ENCODE results near the gene PTPA. TPM values are rescaled to one million over a fixed set of nuclear protein-coding genes. Genes with fewer than 3 reads are reported as not detected.

PTPA gene
- total RNA-seq, 3 donors from 2014 or later (not counting 1 experiment from before 2014, with no cell fraction given), result 63.2 to 69.4 (median 64.9) TPM

DNA sequence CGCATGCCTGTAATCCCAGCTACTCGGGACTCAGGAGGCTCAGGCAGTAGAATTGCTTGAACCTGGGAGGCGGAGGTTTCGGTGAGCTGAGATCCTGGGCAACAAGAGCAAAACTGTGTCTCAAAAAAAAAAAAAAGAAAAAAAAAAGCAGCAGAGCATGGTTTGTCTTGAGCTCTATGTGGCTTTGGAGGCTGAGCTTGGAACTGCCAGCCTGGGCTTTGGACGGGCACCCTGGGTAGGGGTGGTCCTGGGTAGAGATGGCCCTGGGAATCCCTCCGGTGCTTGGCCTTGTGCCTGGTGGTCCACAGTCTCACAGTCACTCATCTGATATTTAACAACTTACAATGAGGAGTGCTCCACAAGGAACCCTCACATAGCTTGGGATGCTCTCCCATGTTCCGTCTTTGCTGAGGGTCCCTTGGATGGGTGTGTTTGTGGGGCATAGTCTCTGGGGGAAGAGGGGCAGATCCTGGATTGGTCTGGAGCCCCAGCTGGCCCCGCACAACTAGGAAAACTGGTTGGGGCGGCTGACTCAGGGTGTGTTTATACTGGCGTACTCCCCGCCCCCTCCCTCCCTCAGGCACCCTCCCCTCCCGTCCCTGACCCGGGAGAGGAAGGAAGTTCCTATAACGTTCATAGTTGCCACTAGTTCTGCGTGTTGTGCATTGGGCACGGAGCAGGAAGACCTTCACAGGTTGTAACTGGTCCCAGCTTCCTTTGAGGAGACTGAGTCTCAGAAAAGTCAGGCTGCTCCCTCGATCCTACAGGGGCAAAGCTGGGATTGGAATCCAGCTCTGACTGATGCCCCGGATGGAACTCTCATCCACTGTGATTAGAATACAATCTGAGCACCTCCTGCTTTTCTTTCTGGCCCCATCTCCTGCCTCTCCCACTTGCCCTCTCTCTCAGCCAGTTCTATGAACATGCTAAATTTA, 55.7 kb downstream of the PTPA start:
- peaks cover 7% of the 10 kb centered on the region in 2 donors for H3K27me3 Mint-ChIP-seq (ENCODE audit: low read depth in 2 of 2)
- H3K27ac ChIP-seq (ENCODE audit: low read length), result no peak overlapping the region
- H3K36me3 ChIP-seq (ENCODE audit: control insufficient read depth, insufficient read depth, low read length), result no peaks in the 10 kb centered on the region
- no peaks in the 10 kb centered on the region for H3K9me3 Mint-ChIP-seq
- ATAC-seq (peak in 1 of 3 donors; percentile 38), DNase-seq (peak in 1 of 2 donors; percentile 41)
- H3K9me3 ChIP-seq (ENCODE audit: control insufficient read depth, insufficient read depth, low read length), result no peaks in the 10 kb centered on the region
- H3K36me3 Mint-ChIP-seq, result no peaks in the 10 kb centered on the region
- peaks cover 12% of the 10 kb centered on the region for H3K4me1 ChIP-seq (ENCODE audit: control insufficient read depth, insufficient read depth, low read length)
- no peaks in the 10 kb centered on the region for H3K27me3 ChIP-seq (ENCODE audit: control insufficient read depth, insufficient read depth, low read length)
- H3K4me3 Mint-ChIP-seq, result no peak overlapping the region
- H3K4me3 ChIP-seq (ENCODE audit: low read length), result no peak overlapping the region
- TF ChIP-seq, protein P1, sequence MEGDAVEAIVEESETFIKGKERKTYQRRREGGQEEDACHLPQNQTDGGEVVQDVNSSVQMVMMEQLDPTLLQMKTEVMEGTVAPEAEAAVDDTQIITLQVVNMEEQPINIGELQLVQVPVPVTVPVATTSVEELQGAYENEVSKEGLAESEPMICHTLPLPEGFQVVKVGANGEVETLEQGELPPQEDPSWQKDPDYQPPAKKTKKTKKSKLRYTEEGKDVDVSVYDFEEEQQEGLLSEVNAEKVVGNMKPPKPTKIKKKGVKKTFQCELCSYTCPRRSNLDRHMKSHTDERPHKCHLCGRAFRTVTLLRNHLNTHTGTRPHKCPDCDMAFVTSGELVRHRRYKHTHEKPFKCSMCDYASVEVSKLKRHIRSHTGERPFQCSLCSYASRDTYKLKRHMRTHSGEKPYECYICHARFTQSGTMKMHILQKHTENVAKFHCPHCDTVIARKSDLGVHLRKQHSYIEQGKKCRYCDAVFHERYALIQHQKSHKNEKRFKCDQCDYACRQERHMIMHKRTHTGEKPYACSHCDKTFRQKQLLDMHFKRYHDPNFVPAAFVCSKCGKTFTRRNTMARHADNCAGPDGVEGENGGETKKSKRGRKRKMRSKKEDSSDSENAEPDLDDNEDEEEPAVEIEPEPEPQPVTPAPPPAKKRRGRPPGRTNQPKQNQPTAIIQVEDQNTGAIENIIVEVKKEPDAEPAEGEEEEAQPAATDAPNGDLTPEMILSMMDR (IDR thresholded peaks at IDR 0.05), result no peak
- no peaks in the 10 kb centered on the region for H3K4me1 Mint-ChIP-seq
- H3K27ac Mint-ChIP-seq, result no peak overlapping the region
- WGBS (ENCODE audit: insufficient coverage), result 32% methylated on average over 15 of the region's 18 CpGs
- intact Hi-C loops (cut with micrococcal nuclease), result no loop called here

DNA sequence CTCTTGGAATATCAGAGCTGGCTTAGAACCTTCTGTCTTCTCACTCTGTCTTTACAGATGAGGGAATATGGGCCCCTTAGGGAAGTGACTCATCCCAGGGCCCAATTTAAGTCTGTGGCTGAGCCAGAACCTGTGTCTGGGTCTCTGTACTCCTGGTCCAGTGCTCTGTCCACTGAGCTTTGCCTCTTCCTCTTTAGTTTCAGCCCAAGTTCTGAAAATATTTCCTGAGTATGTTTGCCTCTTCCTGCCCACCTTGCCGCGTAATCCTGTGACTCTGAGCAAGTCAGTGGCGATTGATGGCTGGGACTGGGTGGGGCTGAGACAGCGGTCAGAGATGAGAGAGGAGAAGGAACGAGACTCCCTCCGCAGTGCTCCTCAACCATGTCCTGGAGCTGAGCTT, 59.0 kb downstream of the PTPA start:
- Histone ChIP-seq H3K9me3 (ENCODE audit: control insufficient read depth, insufficient read depth, low read length) (no peaks in the 10 kb centered on the region), H3K36me3 (ENCODE audit: control insufficient read depth, insufficient read depth, low read length) (no peaks in the 10 kb centered on the region), H3K4me1 (ENCODE audit: control insufficient read depth, insufficient read depth, low read length) (peaks cover 30% of the 10 kb centered on the region), H3K27me3 (ENCODE audit: control insufficient read depth, insufficient read depth, low read length) (peaks cover 6% of the 10 kb centered on the region), H3K27ac (ENCODE audit: low read length) (no peak overlapping the region), H3K4me3 (ENCODE audit: low read length) (no peak overlapping the region)
- TF ChIP-seq, protein P1 (IDR thresholded peaks at IDR 0.05), result no peak
- Mint-ChIP-seq H3K4me1 (peaks cover under 1 to 17% of the 10 kb centered on the region in 2 donors), H3K4me3 (no peak overlapping the region), H3K27me3 (ENCODE audit: low read depth in 2 of 2) (peaks cover 14 to 16% of the 10 kb centered on the region in 2 donors), H3K9me3 (no peaks in the 10 kb centered on the region), H3K36me3 (no peaks in the 10 kb centered on the region), H3K27ac (no peak overlapping the region)
- 21% methylated on average over 5 of the region's 6 CpGs for WGBS (ENCODE audit: insufficient coverage)
- ATAC-seq (no peak), DNase-seq (no peak)
- intact Hi-C loops (cut with micrococcal nuclease), result no loop called here

DNA sequence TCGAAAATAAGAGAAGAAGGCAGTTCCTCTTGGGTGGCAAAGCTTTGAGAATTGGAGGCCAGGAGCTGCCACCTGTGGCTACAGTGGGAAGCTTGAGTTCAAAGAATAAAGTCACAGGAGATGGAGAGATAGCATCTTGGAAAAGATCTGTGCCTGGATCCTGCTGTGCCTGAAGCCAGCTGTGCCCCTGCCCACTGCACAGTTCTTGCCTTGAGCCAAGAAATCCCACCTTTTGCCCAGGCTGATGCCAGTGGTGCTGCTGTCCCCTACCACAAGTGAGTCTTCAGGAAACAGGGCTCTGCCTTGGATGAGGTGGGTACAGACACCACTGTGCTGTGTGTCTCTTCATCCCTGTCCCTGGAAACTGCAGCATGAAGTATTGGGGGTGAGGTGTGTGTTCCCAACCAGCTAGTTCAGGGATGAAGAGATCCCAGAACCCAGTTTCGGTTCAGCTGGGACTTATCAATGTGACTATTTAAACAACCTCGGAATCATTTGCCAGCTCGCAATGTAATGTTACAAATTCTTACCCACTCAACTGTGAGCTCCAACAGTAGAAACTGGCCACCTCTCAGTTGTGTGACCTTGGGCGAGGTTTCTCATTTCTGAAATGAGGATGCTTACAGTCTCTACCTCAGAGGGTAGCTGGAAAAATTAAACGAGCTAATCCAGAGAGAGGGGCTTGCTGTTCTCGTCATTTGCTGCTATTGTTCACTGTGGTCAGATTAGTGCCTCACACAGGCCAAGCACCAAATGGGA, 61.0 kb downstream of the PTPA start:
- H3K4me3 Mint-ChIP-seq, result no peak overlapping the region
- Histone ChIP-seq H3K9me3 (ENCODE audit: control insufficient read depth, insufficient read depth, low read length) (no peaks in the 10 kb centered on the region), H3K27me3 (ENCODE audit: control insufficient read depth, insufficient read depth, low read length) (peaks cover 6% of the 10 kb centered on the region), H3K4me3 (ENCODE audit: low read length) (no peak overlapping the region), H3K27ac (ENCODE audit: low read length) (no peak overlapping the region), H3K36me3 (ENCODE audit: control insufficient read depth, insufficient read depth, low read length) (no peaks in the 10 kb centered on the region), H3K4me1 (ENCODE audit: control insufficient read depth, insufficient read depth, low read length) (peaks cover 44% of the 10 kb centered on the region)
- intact Hi-C loops (cut with micrococcal nuclease), result no loop called here
- TF ChIP-seq, protein P1 (IDR thresholded peaks at IDR 0.05), result no peak
- no peak for ATAC-seq
- peaks cover 6 to 31% of the 10 kb centered on the region in 2 donors for H3K4me1 Mint-ChIP-seq
- H3K9me3 Mint-ChIP-seq, result no peaks in the 10 kb centered on the region
- no peak overlapping the region for H3K27ac Mint-ChIP-seq
- H3K36me3 Mint-ChIP-seq, result no peaks in the 10 kb centered on the region
- no peak for DNase-seq
- H3K27me3 Mint-ChIP-seq (ENCODE audit: low read depth in 2 of 2), result peaks cover 14 to 16% of the 10 kb centered on the region in 2 donors
- WGBS (ENCODE audit: insufficient coverage), result 85% methylated on average over 7 of the region's 7 CpGs

Data from natural killer cell (primary cell).